H9 (cell line): ENCODE data around the gene GSAP. TPM values are rescaled to one million over a fixed set of nuclear protein-coding genes. Genes with fewer than 3 reads are reported as not detected.

ENCODE experiments used
- DNase-seq: peaks from one replicate; pipeline ENCODE4 v3.0.0-alpha.2; 2017
- H2AFZ ChIP-seq: one replicate; pipeline ENCODE4 v1.6.1; 2013; ENCODE audit warnings: mild to moderate bottlenecking, low read length, control low read depth, moderate library complexity
- H2AK5ac ChIP-seq: 2 replicates; pipeline ENCODE4 v1.6.1; 2013; ENCODE audit warnings: low read length, control low read depth, mixed read lengths; ENCODE audit not compliant: insufficient read length
- H2BK120ac ChIP-seq: one replicate; pipeline ENCODE4 v1.6.1; 2013; ENCODE audit warnings: low read depth, mild to moderate bottlenecking, low read length, control low read depth, inconsistent platforms; ENCODE audit not compliant: poor library complexity, severe bottlenecking
- H2BK12ac ChIP-seq: 2 replicates; pipeline ENCODE4 v1.6.1; 2013; ENCODE audit warnings: low read length, control low read depth, mixed read lengths, low read depth; ENCODE audit not compliant: insufficient read length
- H2BK15ac ChIP-seq: 2 replicates; pipeline ENCODE4 v1.6.1; 2013; ENCODE audit warnings: low read depth, low read length, control low read depth
- H2BK20ac ChIP-seq: one replicate; pipeline ENCODE4 v1.6.1; 2013; ENCODE audit warnings: low read depth, mild to moderate bottlenecking, low read length, control low read depth, inconsistent platforms; ENCODE audit not compliant: poor library complexity, severe bottlenecking
- H2BK5ac ChIP-seq: 2 replicates; pipeline ENCODE4 v1.6.1; 2013; ENCODE audit warnings: low read length, control low read depth, mixed read lengths; ENCODE audit not compliant: insufficient read length
- H3K14ac ChIP-seq: 2 replicates; pipeline ENCODE4 v1.6.1; 2013; ENCODE audit warnings: low read length, control low read depth; ENCODE audit not compliant: insufficient read depth
- H3K18ac ChIP-seq: 2 replicates; pipeline ENCODE4 v1.6.1; 2013; ENCODE audit warnings: low read depth, mild to moderate bottlenecking, mixed read lengths, low read length, control low read depth; ENCODE audit not compliant: insufficient read length
- H3K23ac ChIP-seq: 2 replicates; pipeline ENCODE4 v1.6.1; 2013; ENCODE audit warnings: low read length, control low read depth, mixed read lengths, low read depth; ENCODE audit not compliant: insufficient read length
- H3K23me2 ChIP-seq: 2 replicates; pipeline ENCODE4 v1.6.1; 2013; ENCODE audit warnings: low read depth, mild to moderate bottlenecking, mixed read lengths, low read length, control low read depth; ENCODE audit not compliant: insufficient read length, poor library complexity, severe bottlenecking
- H3K27ac ChIP-seq: 2 replicates; pipeline ENCODE4 v1.5.1; 2013; ENCODE audit warnings: low read length, control low read depth, mixed read lengths, low read depth; ENCODE audit not compliant: insufficient read length
- H3K27me3 ChIP-seq: 2 replicates; pipeline ENCODE4 v1.6.1; 2013; ENCODE audit warnings: low read length, control low read depth, inconsistent platforms; ENCODE audit not compliant: insufficient read depth
- H3K4ac ChIP-seq: 2 replicates; pipeline ENCODE4 v1.6.1; 2013; ENCODE audit warnings: low read depth, mild to moderate bottlenecking, control low read depth, inconsistent platforms, low read length, moderate library complexity
- H3K4me1 ChIP-seq: 2 replicates; pipeline ENCODE4 v1.6.1; 2013; ENCODE audit warnings: low read length, control low read depth, inconsistent platforms; ENCODE audit not compliant: insufficient read depth
- H3K4me2 ChIP-seq: 2 replicates; pipeline ENCODE4 v1.6.1; 2013; ENCODE audit warnings: low read length, control low read depth, mixed read lengths; ENCODE audit not compliant: insufficient read length, insufficient read depth
- H3K56ac ChIP-seq: 2 replicates; pipeline ENCODE4 v1.6.1; 2013; ENCODE audit warnings: low read depth, mild to moderate bottlenecking, mixed read lengths, low read length, control low read depth; ENCODE audit not compliant: insufficient read length
- H3K79me1 ChIP-seq: 2 replicates; pipeline ENCODE4 v1.6.1; 2013; ENCODE audit warnings: low read depth, mild to moderate bottlenecking, moderate library complexity, low read length, control low read depth, inconsistent platforms; ENCODE audit not compliant: insufficient read depth, poor library complexity, severe bottlenecking
- H3K79me2 ChIP-seq: 2 replicates; pipeline ENCODE4 v1.6.1; 2013; ENCODE audit warnings: low read length, control low read depth, inconsistent platforms; ENCODE audit not compliant: insufficient read depth
- H3K9ac ChIP-seq: 2 replicates; pipeline ENCODE4 v1.6.1; 2013; ENCODE audit warnings: low read length, control low read depth, mixed read lengths; ENCODE audit not compliant: insufficient read length; ENCODE audit errors: extremely low read depth
- H3K9me3 ChIP-seq: one replicate; pipeline ENCODE4 v1.6.1; 2013; ENCODE audit warnings: low read depth, low read length, inconsistent platforms; ENCODE audit not compliant: control insufficient read depth
- H3T11ph ChIP-seq: one replicate; pipeline ENCODE4 v1.6.1; 2013; ENCODE audit warnings: mild to moderate bottlenecking, low read length, control low read depth, inconsistent platforms
- H4K20me1 ChIP-seq: one replicate; pipeline ENCODE4 v1.6.1; 2013; ENCODE audit not compliant: control insufficient read depth, insufficient read length, insufficient read depth
- H4K5ac ChIP-seq: 2 replicates; pipeline ENCODE4 v1.6.1; 2013; ENCODE audit warnings: low read depth, mild to moderate bottlenecking, mixed read lengths, low read length, control low read depth; ENCODE audit not compliant: insufficient read length
- H4K8ac ChIP-seq: replicated peaks from 2 replicates; pipeline ENCODE4 v1.6.1; 2013; ENCODE audit warnings: low read length, control low read depth, mixed read lengths, low read depth; ENCODE audit not compliant: insufficient read length
- H4K91ac ChIP-seq: 2 replicates; pipeline ENCODE4 v1.6.1; 2013; ENCODE audit warnings: low read depth, mild to moderate bottlenecking, moderate library complexity, mixed read lengths, low read length, control low read depth; ENCODE audit not compliant: insufficient read length
- H3K27ac Mint-ChIP-seq, 3 experiments: 2 replicates in 2 of 3; 3 replicates in 1 of 3; pipeline ENCODE4 v1.8.0; 2020 to 2021; ENCODE audit warnings: mixed read lengths in 3 of 3, mild to moderate bottlenecking in 1 of 3, moderate library complexity in 1 of 3
- H3K27me3 Mint-ChIP-seq: 2 replicates; pipeline ENCODE4 v1.8.0; 2021; ENCODE audit warnings: low read depth, mild to moderate bottlenecking, moderate library complexity, mixed read lengths
- H3K36me3 Mint-ChIP-seq, 3 experiments: 2 replicates in 2 of 3; 3 replicates in 1 of 3; pipeline ENCODE4 v1.8.0; 2020 to 2021; ENCODE audit warnings: low read depth in 3 of 3, mixed read lengths in 3 of 3; ENCODE audit not compliant: insufficient read depth in 1 of 3
- H3K4me1 Mint-ChIP-seq, 2 experiments: 2 replicates each; pipeline ENCODE4 v1.8.0; 2020; ENCODE audit warnings: mixed read lengths in 2 of 2
- H3K4me3 Mint-ChIP-seq, 2 experiments: 2 replicates in 1 of 2; 3 replicates in 1 of 2; pipeline ENCODE4 v1.8.0; 2020 to 2021; ENCODE audit warnings: mild to moderate bottlenecking in 2 of 2, mixed read lengths in 2 of 2, moderate library complexity in 1 of 2
- H3K9me3 Mint-ChIP-seq, 2 experiments: 2 replicates in 1 of 2; 3 replicates in 1 of 2; pipeline ENCODE4 v1.8.0; 2020; ENCODE audit warnings: mild to moderate bottlenecking in 2 of 2, mixed read lengths in 2 of 2, moderate library complexity in 1 of 2
- CTCF ChIP-seq: fragments of 200-600 bp; sonication (generic); conservative IDR thresholded peaks from 3 replicates; pipeline ENCODE4 v1.8.0; 2021; ENCODE audit warnings: antibody characterized with exemption, mild to moderate bottlenecking
- WGBS: extraction: QIAGEN DNeasy Blood & Tissue Kit; methylation state at CpG from one replicate; pipeline ENCODE4 v1.1.7; 2013; ENCODE audit warnings: missing lambda C conversion rate, low lambda C conversion rate, mixed read lengths; ENCODE audit not compliant: insufficient read length; ENCODE audit errors: extremely low coverage; 5-methylcytosine and 5-hydroxymethylcytosine counted together
- total RNA-seq: library from RNA; stranded (reverse); gene quantifications from 2 replicates; pipeline ENCODE4 v1.2.1, GENCODE V29; 2021

Gene GSAP
- total RNA-seq, 1 experiment from 2014 or later = 1.9 TPM

- Histone ChIP-seq H3K4me1 (no peaks in the 10 kb centered on the region), H4K5ac (no peak overlapping the region), H3K14ac (no peak overlapping the region), H3K4ac (no peak overlapping the region), H3K79me1 (no peaks in the 10 kb centered on the region), H2BK12ac (no peak overlapping the region), H3T11ph (no peak overlapping the region), H3K9me3 (no peaks in the 10 kb centered on the region), H3K27ac (no peak overlapping the region), H3K23ac (no peak overlapping the region), H2BK5ac (no peak overlapping the region), H3K9ac (no peak overlapping the region), H3K18ac (no peak overlapping the region), H2BK15ac (no peak overlapping the region), H4K8ac (no peak overlapping the region), H3K56ac (no peak overlapping the region), H3K27me3 (peaks cover 2% of the 10 kb centered on the region; the same call in 1 of the 2 replicates), H2BK20ac (no peak overlapping the region), H4K20me1 (no peaks in the 10 kb centered on the region), H3K4me2 (no peak overlapping the region), H2BK120ac (no peak overlapping the region), H2AFZ (no peak overlapping the region), H3K23me2 (no peaks in the 10 kb centered on the region), H3K79me2 (no peaks in the 10 kb centered on the region), H2AK5ac (no peak overlapping the region), H4K91ac (no peak overlapping the region)
- Mint-ChIP-seq H3K36me3 (no peaks in the 10 kb centered on the region), H3K4me1 (no peaks in the 10 kb centered on the region), H3K27ac (no peak overlapping the region), H3K9me3 (no peaks in the 10 kb centered on the region), H3K27me3 (peaks cover 2% of the 10 kb centered on the region; the same call in 1 of the 2 replicates), H3K4me3 (no peak overlapping the region)
- no CpG with 5 or more reads among the region's 4 CpGs for WGBS
- TF ChIP-seq CTCF = no peak
- DNase-seq = no peak
Observed at GRCh38 chr7:77265666-77266065, 150.5 kb downstream of the GSAP start.
